GM12878 (cell line): ENCODE results near the gene DENND1C. TPM values are rescaled to one million over a fixed set of nuclear protein-coding genes. Genes with fewer than 3 reads are reported as not detected.

Source experiments
- ATAC-seq: fragments of 200-7000 bp; cut with Tn5 transposase; 3 replicates; pipeline ENCODE4 v1.9.1; 2020; ENCODE audit warnings: mild to moderate bottlenecking, moderate library complexity
- BruUV-seq: library from RNA; stranded (reverse); fragments of 400-500 nt; replicated peaks from 2 replicates; lab custom pipeline; 2021; lab: Mats Ljungman, UMichigan
- CTCF ChIA-PET: fragments of 300-600 bp; sonication (Branson Sonifier 250); formaldehyde crosslinking; extraction: SDS; loops from one replicate; lab custom pipeline; 2021; ENCODE audit warnings: inconsistent platforms; lab: Yijun Ruan, JAX
- POLR2A ChIA-PET: fragments of 350-600 bp; formaldehyde crosslinking; extraction: SDS; loops from one replicate; lab custom pipeline; 2021; ENCODE audit warnings: inconsistent platforms; lab: Charles Lee
- RAD21 ChIA-PET: fragments of 300-600 bp; sonication (Branson Sonifier 250); formaldehyde crosslinking; loops from one replicate; lab custom pipeline; 2023; ENCODE audit warnings: antibody characterized with exemption; ENCODE audit not compliant: unreplicated experiment; lab: Charles Lee
- SMC1A ChIA-PET: fragments of 300-600 bp; sonication (Branson Sonifier 250); formaldehyde crosslinking; loops from one replicate; lab custom pipeline; 2023; ENCODE audit not compliant: unreplicated experiment, uncharacterized antibody; lab: Charles Lee
- DNase-seq: peaks from one replicate; pipeline ENCODE4 v3.0.0-alpha.2; 2011; ENCODE audit warnings: low read depth, low spot score
- FAIRE-seq: peaks from 3 replicates; lab custom pipeline; 2011; peaks lifted over from hg19 to GRCh38; lab: Jason Lieb, UNC
- H2AFZ ChIP-seq: 2 replicates; pipeline ENCODE4 v1.6.0; 2011; ENCODE audit warnings: low read depth, low read length, control low read depth; ENCODE audit not compliant: control insufficient read depth
- H3K27ac ChIP-seq: 2 replicates; pipeline ENCODE4 v1.5.1; 2011; ENCODE audit warnings: control low read depth; ENCODE audit not compliant: control insufficient read depth, insufficient read depth
- H3K27me3 ChIP-seq, 2 experiments: replicated peaks in 1 of 2; 2 replicates each; pipeline versions ENCODE4 v1.6.0 to v1.6.1; 2011; ENCODE audit warnings: low read length in 1 of 2; ENCODE audit not compliant: control insufficient read depth in 2 of 2, insufficient read depth in 2 of 2
- H3K36me3 ChIP-seq, 2 experiments: 2 replicates each; pipeline ENCODE4 v1.5.1; 2011; ENCODE audit warnings: low read length in 1 of 2; ENCODE audit not compliant: control insufficient read depth in 2 of 2, insufficient read depth in 2 of 2
- H3K4me1 ChIP-seq: 2 replicates; pipeline ENCODE4 v1.6.1; 2011; ENCODE audit warnings: mild to moderate bottlenecking, low read length, moderate library complexity, mixed read lengths; ENCODE audit not compliant: control insufficient read depth, insufficient read depth
- H3K4me2 ChIP-seq: 2 replicates; pipeline ENCODE4 v1.6.0; 2011; ENCODE audit warnings: control low read depth; ENCODE audit not compliant: control insufficient read depth, insufficient read depth
- H3K4me3 ChIP-seq: fragments of 200-600 bp; sonication (generic); 2 replicates; pipeline ENCODE4 v1.5.1; 2016
- H3K79me2 ChIP-seq: 2 replicates; pipeline ENCODE4 v1.6.0; 2011; ENCODE audit warnings: low read length; ENCODE audit not compliant: control insufficient read depth, insufficient read depth
- H3K9ac ChIP-seq: 2 replicates; pipeline ENCODE4 v1.8.0; 2011; ENCODE audit warnings: low read length, control low read depth, mixed read lengths; ENCODE audit not compliant: control insufficient read depth, insufficient read depth
- H3K9me3 ChIP-seq: replicated peaks from 3 replicates; pipeline ENCODE4 v1.5.1; 2011; ENCODE audit warnings: mild to moderate bottlenecking, low read length; ENCODE audit not compliant: control insufficient read depth, insufficient read depth
- H4K20me1 ChIP-seq: 2 replicates; pipeline ENCODE4 v1.6.0; 2011; ENCODE audit not compliant: control insufficient read depth, insufficient read depth
- ASH2L ChIP-seq: fragments of 300-600, 200-600 bp; sonication (generic); IDR thresholded peaks from 2 replicates; pipeline ENCODE4 v1.6.1; 2017; ENCODE audit warnings: low read depth, mild to moderate bottlenecking, borderline replicate concordance
- CBX3 ChIP-seq: fragments of 200-600 bp; sonication (generic); IDR thresholded peaks from 2 replicates; pipeline ENCODE4 v1.6.1; 2016; ENCODE audit warnings: low read depth, borderline replicate concordance
- CEBPZ ChIP-seq: fragments of 150-350 bp; IDR thresholded peaks from 2 replicates; pipeline ENCODE4 v1.6.1; 2016; ENCODE audit warnings: low read depth, low read length
- CREM ChIP-seq: IDR thresholded peaks from 2 replicates; pipeline ENCODE4 v1.6.1; 2014; ENCODE audit warnings: antibody characterized with exemption, low read depth
- ETV6 ChIP-seq, 2 experiments: fragments of 450-650 bp in 1 of 2; IDR thresholded peaks in 1 of 2; conservative IDR thresholded peaks in 1 of 2; 2 replicates each; pipeline ENCODE4 v1.6.1; 2014; ENCODE audit warnings: antibody characterized with exemption in 1 of 2, borderline replicate concordance in 1 of 2, low read depth in 1 of 2, mild to moderate bottlenecking in 1 of 2, moderate library complexity in 1 of 2
- HDAC6 ChIP-seq: fragments of 200-600 bp; sonication (generic); IDR thresholded peaks from one replicate; pipeline ENCODE4 v1.8.0; 2017; ENCODE audit warnings: antibody characterized with exemption; ENCODE audit not compliant: unreplicated experiment
- HDGF ChIP-seq: fragments of 450-650 bp; IDR thresholded peaks from 2 replicates; pipeline ENCODE4 v1.6.1; 2016; ENCODE audit warnings: antibody characterized with exemption
- IRF3 ChIP-seq: fragments of 450-650 bp; IDR thresholded peaks from 2 replicates; pipeline ENCODE4 v1.6.1; 2014; ENCODE audit warnings: mild to moderate bottlenecking
- IRF4 ChIP-seq: IDR thresholded peaks from 2 replicates; pipeline ENCODE4 v1.6.1; 2011; ENCODE audit warnings: low read depth, low read length
- NFXL1 ChIP-seq: fragments of 450-650 bp; IDR thresholded peaks from 2 replicates; pipeline ENCODE4 v1.6.1; 2017; ENCODE audit warnings: antibody characterized with exemption, mild to moderate bottlenecking, borderline replicate concordance
- NFYA ChIP-seq: IDR thresholded peaks from 2 replicates; pipeline ENCODE4 v1.6.1; 2011; ENCODE audit warnings: low read depth, mild to moderate bottlenecking, low read length, improper control_type of control experiment, borderline replicate concordance
- RFX5 ChIP-seq: IDR thresholded peaks from 2 replicates; pipeline ENCODE4 v1.6.1; 2011; ENCODE audit warnings: low read depth, low read length, improper control_type of control experiment
- RUNX3 ChIP-seq: IDR thresholded peaks from 2 replicates; pipeline ENCODE4 v1.6.1; 2012; ENCODE audit warnings: low read length, inconsistent platforms
- SKIL ChIP-seq: fragments of 450-650 bp; IDR thresholded peaks from 2 replicates; pipeline ENCODE4 v1.6.1; 2017; ENCODE audit warnings: mild to moderate bottlenecking, low read depth, inconsistent platforms; ENCODE audit not compliant: poor library complexity, severe bottlenecking
- SREBF2 ChIP-seq: IDR thresholded peaks from 2 replicates; pipeline ENCODE4 v1.6.1; 2012; ENCODE audit warnings: mild to moderate bottlenecking, low read length
- SRF ChIP-seq, 2 experiments: IDR thresholded peaks; 2 replicates each; pipeline ENCODE4 v1.6.1; 2011; ENCODE audit warnings: low read depth in 2 of 2, low read length in 2 of 2, mild to moderate bottlenecking in 1 of 2, moderate library complexity in 1 of 2
- WGBS: methylation state at CpG from one replicate; pipeline ENCODE4 v1.1.6; 2016; ENCODE audit warnings: low lambda C conversion rate; ENCODE audit not compliant: insufficient replicate concordance, insufficient coverage; ENCODE audit errors: missing lambda C conversion rate; 5-methylcytosine and 5-hydroxymethylcytosine counted together
- in situ Hi-C: fragments of 300-500 bp; cut with MboI; formaldehyde crosslinking; loops from 9 replicates; pipeline ENCODE4 v1.14.3; 2018; ENCODE audit warnings: mixed read lengths
- intact Hi-C: fragments of 100-400 bp; cut with micrococcal nuclease; formaldehyde crosslinking; loops from one replicate; pipeline ENCODE4 v1.14.2; 2022; ENCODE audit not compliant: unreplicated experiment
- polyA plus RNA-seq, 11 experiments: library from polyadenylated mRNA; depleted of rRNA in 4 of 11; unstranded in 6 of 11; stranded (reverse) in 5 of 11; fragments of >200 nt; fragmentation: Nextera tagmentation in 4 of 11; fragmentation: Illumina TruSeq in 1 of 11; extraction: Ambion mirVana in 4 of 11; extraction: Trizol in 1 of 11; gene quantifications; 1 replicate in 1 of 11; 2 replicates in 10 of 11; pipeline versions ENCODE4 v1.2.1 to v1.2.3, GENCODE V29; 2011 to 2016; ENCODE audit warnings: inconsistent platforms in 2 of 11, missing spikeins in 2 of 11, low read depth in 1 of 11
- total RNA-seq, 4 experiments: library from RNA; depleted of rRNA in 3 of 4; stranded (reverse); fragments of >200 nt in 3 of 4; fragmentation: Illumina TruSeq in 1 of 4; extraction: Trizol in 1 of 4; gene quantifications; 2 replicates each; pipeline versions ENCODE4 v1.2.1 to v1.2.3, GENCODE V29; 2013 to 2021

The DENND1C gene
- total and polyA plus RNA-seq, 10 of the 15 experiments (the other 5 are each of a cell fraction or from before 2014, with no cell fraction given), result 2.4 to 54.3 (median 32.7) TPM

GRCh38 chr19:6460099-6460884 lies 21.3 kb downstream of the DENND1C start:
- ChIA-PET RAD21 (interaction anchor here (0.6 to 2.1 kb wide), 9 partner anchors 20 to 402 kb away, joined by 3 to 11 read pairs (median 3); partner anchors contain the start of genes CLPP and DENND1C), POLR2A (interaction anchor here (0.7 to 1.8 kb wide), 2 partner anchors 21 to 343 kb away, joined by 9 to 10 read pairs; partner anchors contain the start of gene DENND1C), CTCF (interaction anchor here (2.0 kb wide), 1 partner anchor 22 kb away, joined by 7 read pairs; the partner anchor contains the start of gene DENND1C), SMC1A (interaction anchor here (1.1 kb wide), 1 partner anchor 62 kb away, joined by 3 read pairs; no protein-coding TSS in a partner anchor)
- WGBS, result under 1% methylated on average over 57 of the region's 57 CpGs
- Histone ChIP-seq H2AFZ (peak overlapping the region; percentile 81), H3K36me3 (peaks cover 3 to 9% of the 10 kb centered on the region in 2 experiments; a peak in 3 of 4 replicates), H3K27me3 (no peaks in the 10 kb centered on the region), H3K79me2 (peaks cover 18% of the 10 kb centered on the region), H3K4me1 (peaks cover 10% of the 10 kb centered on the region), H3K27ac (peak overlapping the region; percentile 94), H3K9ac (peak overlapping the region; percentile 82), H3K4me3 (peak overlapping the region; percentile 80), H3K9me3 (peaks cover 2% of the 10 kb centered on the region; the same call in 1 of the 3 replicates), H4K20me1 (no peaks in the 10 kb centered on the region), H3K4me2 (peak overlapping the region; percentile 73)
- in situ Hi-C loops, result no loop called here
- intact Hi-C loops, result loop anchor here (1.0 kb wide), 1 partner anchor 35 kb away; no protein-coding TSS in a partner anchor
- BruUV-seq, result TSS peak; percentile 85
- ATAC-seq, result peak; percentile 84
- peak; percentile 99 for FAIRE-seq
- DNase-seq, result peak; percentile 89
- no peak for TF ChIP-seq HDAC6
- peak; percentile 56 for TF ChIP-seq IRF4
- no peak for TF ChIP-seq ASH2L
- 0 out of 4 replicates have a peak, but pooled peaks of 1 of the 2 experiments have one; percentile 25 for TF ChIP-seq SRF (IDR thresholded peaks at IDR 0.05; ENCODE audit: low read depth in 2 of 2, low read length in 2 of 2)
- TF ChIP-seq ETV6 (conservative IDR thresholded peaks at IDR 0.05 in 1 of 2, IDR thresholded peaks at IDR 0.05 in 1 of 2; ENCODE audit: borderline replicate concordance in 1 of 2, low read depth in 1 of 2), result no peak; a peak in 1 of 4 replicates
- TF ChIP-seq SREBF2, result no peak
- no peak for TF ChIP-seq NFXL1
- TF ChIP-seq CBX3, result no peak
- peak; percentile 20; the same call in 1 of the 2 replicates for TF ChIP-seq HDGF
- 0 out of 2 replicates have a peak, but pooled peaks have one; percentile 11 for TF ChIP-seq RFX5
- TF ChIP-seq SKIL, result no peak
- TF ChIP-seq CEBPZ, result no peak
- TF ChIP-seq RUNX3, result peak; percentile 62
- TF ChIP-seq NFYA, result no peak
- TF ChIP-seq IRF3, result no peak
- TF ChIP-seq CREM, result no peak; the same call in 1 of the 2 replicates
